ENCODE measurements around the gene ZKSCAN3. TPM values are rescaled to one million over a fixed set of nuclear protein-coding genes. Genes with fewer than 3 reads are reported as not detected.
A peak's percentile ranks its signal among the peaks of the same experiment; 100 is the strongest.

The ZKSCAN3 gene
- total and polyA plus RNA-seq, 2 of the 8 experiments (the other 6 are each of a cell fraction or from before 2014, with no cell fraction given), result 2.7 to 9.8 TPM

GRCh38 chr6:28399350-28400121 lies 49.8 kb downstream of the ZKSCAN3 start, which contains the start of gene ZSCAN12 (continued):
- TF ChIP-seq SP4 (IDR thresholded peaks at IDR 0.05; ENCODE audit: low read length), result no peak
- peak; percentile 72 for TF ChIP-seq TAF7 (optimal IDR thresholded peaks at IDR 0.05; ENCODE audit: borderline replicate concordance, low read depth, low read length)
- TF ChIP-seq TAF1 (IDR thresholded peaks at IDR 0.05; ENCODE audit: low read depth, low read length), result peak; percentile 93
- peak; percentile 51; the same call in 1 of the 2 replicates for TF ChIP-seq CREB1 (IDR thresholded peaks at IDR 0.05)
- peak; percentile 24 for TF ChIP-seq SAP30 (IDR thresholded peaks at IDR 0.05; ENCODE audit: insufficient read depth, insufficient replicate concordance, low read length)
- no peak for TF ChIP-seq SRF (IDR thresholded peaks at IDR 0.05; ENCODE audit: low read depth, low read length)
- TF ChIP-seq CHD2 (IDR thresholded peaks at IDR 0.05; ENCODE audit: low read length), result no peak
- TF ChIP-seq JUN (IDR thresholded peaks at IDR 0.05; ENCODE audit: low read depth, low read length), result no peak
- TF ChIP-seq FOSL1 (IDR thresholded peaks at IDR 0.05; ENCODE audit: insufficient read depth, low read depth, low read length), result no peak
- TF ChIP-seq RFX5 (IDR thresholded peaks at IDR 0.05; ENCODE audit: borderline replicate concordance, low read depth, low read length), result no peak
- no peak for TF ChIP-seq HDAC6 (IDR thresholded peaks at IDR 0.05; ENCODE audit: low read depth, low read length)
- peak; percentile 53 to 62; a peak in 2 of 4 replicates for TF ChIP-seq SIN3A (conservative IDR thresholded peaks at IDR 0.05 in 1 of 2, IDR thresholded peaks at IDR 0.05 in 1 of 2; ENCODE audit: low read depth in 1 of 2, low read length in 2 of 2)
- TF ChIP-seq HDAC2 (IDR thresholded peaks at IDR 0.05; ENCODE audit: borderline replicate concordance in 1 of 2, low read depth in 2 of 2, low read length in 2 of 2), result peak; percentile 8 to 85; a peak in 1 of 4 replicates
- TF ChIP-seq YY1 (IDR thresholded peaks at IDR 0.05; ENCODE audit: low read depth, low read length), result peak; percentile 67; the same call in 1 of the 2 replicates
- TF ChIP-seq BRCA1 (IDR thresholded peaks at IDR 0.05; ENCODE audit: low read depth, low read length), result no peak
- no peak; the same call in 1 of the 2 replicates for TF ChIP-seq E2F6 (IDR thresholded peaks at IDR 0.05)
- TF ChIP-seq KDM1A (IDR thresholded peaks at IDR 0.05; ENCODE audit: borderline replicate concordance, low read length), result no peak
- peak; percentile 92 for TF ChIP-seq EGR1 (IDR thresholded peaks at IDR 0.05; ENCODE audit: borderline replicate concordance, low read depth, low read length)
- peak; percentile 62; the same call in 1 of the 2 replicates for TF ChIP-seq ATF2 (IDR thresholded peaks at IDR 0.05; ENCODE audit: low read length)
- TF ChIP-seq POLR2A (IDR thresholded peaks at IDR 0.05; ENCODE audit: control extremely low read depth in 1 of 2, low read depth in 2 of 2, low read length in 2 of 2), result peak; percentile 74 to 92
- TF ChIP-seq EZH2 (IDR thresholded peaks at IDR 0.05; ENCODE audit: low read depth, low read length, severe bottlenecking), result no peak
- TF ChIP-seq CHD1 (IDR thresholded peaks at IDR 0.05; ENCODE audit: low read depth, low read length), result no peak

Measured in H1 (cell line).